GM23338 (cell line): ENCODE data around the gene MTOR.

Experiments used
- CREB1 ChIP-seq: fragments of 250-450 bp; sonication (Bioruptor Pico); IDR thresholded peaks from 2 replicates; pipeline ENCODE4 v1.5.0; 2020; ENCODE audit warnings: low read depth, mild to moderate bottlenecking, moderate library complexity
- CTCF ChIP-seq, 2 experiments: fragments of 200-600 bp in 1 of 2; sonication (generic) in 1 of 2; conservative IDR thresholded peaks; 2 replicates each; pipeline versions ENCODE4 v1.5.1 to v1.6.1; 2016 to 2017; ENCODE audit warnings: antibody characterized with exemption in 2 of 2, low read depth in 2 of 2, mild to moderate bottlenecking in 2 of 2, moderate library complexity in 1 of 2
- ETS1 ChIP-seq: IDR thresholded peaks from 2 replicates; pipeline ENCODE4 v1.6.1; 2016; ENCODE audit warnings: antibody characterized with exemption
- EZH2 ChIP-seq: fragments of 200-600 bp; sonication (generic); IDR thresholded peaks from one replicate; pipeline ENCODE4 v1.8.0; 2017; ENCODE audit warnings: antibody characterized with exemption, mild to moderate bottlenecking, low read depth; ENCODE audit not compliant: unreplicated experiment
- EZH2phosphoT487 ChIP-seq: fragments of 200-600 bp; sonication (generic); IDR thresholded peaks from one replicate; pipeline ENCODE4 v1.8.1; 2018; ENCODE audit warnings: antibody characterized with exemption; ENCODE audit not compliant: unreplicated experiment
- JUNB ChIP-seq: IDR thresholded peaks from one replicate; pipeline ENCODE4 v1.6.1; 2016; ENCODE audit warnings: antibody characterized with exemption; ENCODE audit not compliant: unreplicated experiment
- NANOG ChIP-seq: IDR thresholded peaks from 2 replicates; pipeline ENCODE4 v1.6.1; 2016; ENCODE audit warnings: antibody characterized with exemption, borderline replicate concordance
- POLR2AphosphoS5 ChIP-seq: IDR thresholded peaks from 2 replicates; pipeline ENCODE4 v1.6.1; 2016; ENCODE audit warnings: antibody characterized with exemption, low read depth
- REST ChIP-seq: IDR thresholded peaks from one replicate; pipeline ENCODE4 v1.6.1; 2018; ENCODE audit warnings: antibody characterized with exemption; ENCODE audit not compliant: unreplicated experiment
- STAT1 ChIP-seq: IDR thresholded peaks from one replicate; pipeline ENCODE4 v1.6.1; 2016; ENCODE audit warnings: antibody characterized with exemption; ENCODE audit not compliant: unreplicated experiment
- ZNF114 ChIP-seq: fragments of 250-450 bp; sonication (Bioruptor Pico); IDR thresholded peaks from 2 replicates; pipeline ENCODE4 v1.5.0; 2020; ENCODE audit warnings: mild to moderate bottlenecking, moderate library complexity
- ZNF462 ChIP-seq: fragments of 250-450 bp; sonication (Bioruptor Pico); IDR thresholded peaks from 2 replicates; pipeline ENCODE4 v1.5.0; 2020; ENCODE audit warnings: mild to moderate bottlenecking, moderate library complexity

GRCh38 chr1:11058595-11059154 lies 203.7 kb downstream of the MTOR start:
- TF ChIP-seq CTCF (conservative IDR thresholded peaks at IDR 0.05; ENCODE audit: low read depth in 2 of 2): no peak
- no peak for TF ChIP-seq POLR2AphosphoS5
- TF ChIP-seq REST: no peak
- no peak for TF ChIP-seq EZH2
- TF ChIP-seq ETS1: no peak
- no peak for TF ChIP-seq JUNB
- TF ChIP-seq EZH2phosphoT487: no peak
- TF ChIP-seq ZNF114 (CRISPR knock-in tag): no peak
- TF ChIP-seq NANOG: no peak
- TF ChIP-seq STAT1: no peak
- TF ChIP-seq ZNF462 (CRISPR knock-in tag): no peak
- no peak for TF ChIP-seq CREB1
